GM03348 (cell line): ENCODE results near the gene SMARCA2.

Experiments used
- DNase-seq: peaks from one replicate; pipeline ENCODE4 v3.0.0; 2012; ENCODE audit warnings: low spot score

The SMARCA2 gene

DNA sequence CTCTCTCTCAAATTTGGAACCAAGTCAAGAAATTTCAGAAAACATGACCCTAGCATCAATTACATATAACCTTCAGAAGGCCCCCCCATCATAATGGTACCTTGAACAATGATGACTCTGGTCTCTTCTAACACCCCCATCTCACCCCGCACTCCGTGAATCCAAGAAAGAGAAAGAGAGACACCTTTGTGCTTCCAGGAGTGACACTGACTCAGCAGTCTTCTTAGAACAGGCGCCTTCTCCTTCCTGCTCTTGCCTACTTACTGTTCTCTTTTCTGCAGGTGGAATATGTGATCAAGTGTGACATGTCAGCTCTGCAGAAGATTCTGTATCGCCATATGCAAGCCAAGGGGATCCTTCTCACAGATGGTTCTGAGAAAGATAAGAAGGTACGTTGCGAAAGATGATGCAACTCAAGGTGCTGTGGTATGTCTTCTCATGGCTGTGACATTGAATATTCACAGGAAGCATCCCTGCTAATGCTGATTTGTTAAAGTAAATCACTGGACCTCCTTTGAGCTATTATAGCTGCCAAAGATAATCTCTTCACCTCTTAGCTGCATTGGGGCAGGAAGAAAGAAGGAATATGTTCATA, 81.3 kb downstream of the SMARCA2 start:
- DNase-seq: no peak

DNA sequence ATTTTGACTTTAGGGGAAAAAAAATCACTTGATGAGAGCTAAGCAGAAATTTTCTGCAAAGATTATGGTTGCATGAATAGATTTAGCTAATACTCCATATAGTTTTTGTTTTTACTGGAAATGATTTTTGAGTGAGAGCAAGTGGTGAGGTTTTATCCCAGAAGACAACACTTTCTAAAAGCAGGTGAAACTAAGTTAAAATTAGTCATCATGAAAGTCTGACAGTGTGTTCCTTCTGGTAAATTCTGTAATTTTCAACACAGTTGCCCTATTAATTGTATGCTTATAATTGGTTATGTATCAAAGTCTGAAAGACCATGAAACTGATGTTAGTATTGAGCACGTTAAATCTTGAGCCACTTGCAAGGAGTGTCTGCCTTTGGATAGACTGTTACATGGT, 91.5 kb downstream of the SMARCA2 start:
- no peak for DNase-seq

DNA sequence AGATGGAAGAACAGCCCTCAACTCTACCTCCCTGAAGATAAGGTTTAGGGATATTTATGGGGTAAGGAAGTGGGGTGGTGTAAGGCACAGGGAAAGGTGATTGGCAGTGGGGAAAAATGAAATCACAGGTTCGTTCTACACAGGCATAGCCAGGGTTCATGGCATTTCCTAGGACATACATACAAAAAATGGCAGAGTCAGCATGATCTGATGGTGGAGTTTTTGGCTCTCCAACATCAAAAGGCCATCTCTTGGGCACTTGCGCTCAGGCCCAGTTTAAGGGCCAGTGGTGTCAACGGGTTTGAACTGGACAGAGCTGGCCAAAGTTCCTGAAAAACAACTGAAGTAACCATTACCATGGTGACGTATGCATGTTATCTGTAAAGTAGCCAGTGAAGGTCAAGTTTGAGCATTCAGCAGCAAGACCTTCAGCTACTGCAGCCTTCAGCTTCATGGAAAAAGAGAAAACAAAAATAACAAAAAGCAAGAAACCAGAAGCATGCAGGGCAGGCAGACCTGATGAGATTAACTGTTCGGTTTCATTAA, 92.8 kb downstream of the SMARCA2 start:
- no peak for DNase-seq

DNA sequence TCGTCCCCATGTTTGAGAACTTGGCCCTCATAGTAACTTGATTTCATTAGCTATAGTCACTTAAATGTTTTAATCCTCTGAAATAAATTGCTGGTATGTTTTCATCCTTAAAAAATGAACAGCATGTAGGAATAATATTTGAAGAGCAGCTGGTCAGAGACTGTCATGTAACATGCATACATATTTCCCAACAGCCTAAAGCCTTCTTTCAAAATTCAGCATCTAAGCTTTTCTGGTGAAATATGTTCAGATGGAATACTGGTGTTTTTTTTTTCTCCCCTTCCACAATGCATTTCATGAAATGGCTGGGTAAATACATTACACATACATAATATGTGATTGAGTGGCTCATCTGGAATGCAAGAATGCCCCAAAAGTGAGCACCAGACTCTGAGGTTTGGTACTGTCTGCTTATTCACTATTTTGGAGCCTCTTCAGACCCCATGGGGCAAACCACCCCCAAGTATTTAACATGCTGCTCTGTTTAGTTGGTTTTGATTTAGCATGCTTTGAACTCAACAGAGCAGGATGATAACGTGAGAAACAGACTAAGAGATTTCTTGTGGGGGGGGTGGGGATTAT, 94.0 kb downstream of the SMARCA2 start:
- DNase-seq: peak; percentile 64

DNA sequence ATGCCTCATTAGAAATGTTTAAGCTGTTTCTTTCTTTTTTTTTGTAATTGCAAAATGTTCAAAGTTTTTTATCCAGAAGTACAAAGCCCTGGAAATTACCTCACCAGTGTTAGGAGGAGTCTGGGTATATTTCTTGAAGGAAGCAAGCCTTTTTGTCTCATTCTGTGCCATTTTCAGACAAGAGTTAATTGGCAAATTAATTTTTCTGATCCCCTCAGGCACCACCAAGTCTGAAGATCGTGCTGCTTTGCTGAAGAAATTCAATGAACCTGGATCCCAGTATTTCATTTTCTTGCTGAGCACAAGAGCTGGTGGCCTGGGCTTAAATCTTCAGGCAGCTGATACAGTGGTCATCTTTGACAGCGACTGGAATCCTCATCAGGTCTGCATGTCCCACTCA, 94.9 kb downstream of the SMARCA2 start:
- no peak for DNase-seq

DNA sequence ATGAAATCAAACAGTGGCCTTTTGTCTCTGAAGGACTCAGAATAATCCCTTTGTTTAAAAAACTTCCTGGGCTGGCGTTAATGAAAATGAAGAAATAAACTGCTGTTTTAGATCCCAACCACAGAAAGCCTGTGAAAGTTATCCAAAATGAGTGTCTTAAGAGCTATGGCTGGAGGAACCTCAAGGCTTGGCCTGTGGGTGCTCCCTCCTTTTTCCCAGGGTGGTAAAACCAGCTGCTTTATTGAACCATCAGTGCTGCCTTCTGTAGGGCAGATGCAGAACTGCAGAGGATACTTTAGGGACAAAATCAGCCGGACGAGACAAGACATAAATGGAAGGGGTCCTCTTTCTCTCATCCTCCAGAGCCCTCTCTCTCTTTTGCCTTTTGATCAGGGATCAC, 100.9 kb downstream of the SMARCA2 start:
- DNase-seq: peak; percentile 13

DNA sequence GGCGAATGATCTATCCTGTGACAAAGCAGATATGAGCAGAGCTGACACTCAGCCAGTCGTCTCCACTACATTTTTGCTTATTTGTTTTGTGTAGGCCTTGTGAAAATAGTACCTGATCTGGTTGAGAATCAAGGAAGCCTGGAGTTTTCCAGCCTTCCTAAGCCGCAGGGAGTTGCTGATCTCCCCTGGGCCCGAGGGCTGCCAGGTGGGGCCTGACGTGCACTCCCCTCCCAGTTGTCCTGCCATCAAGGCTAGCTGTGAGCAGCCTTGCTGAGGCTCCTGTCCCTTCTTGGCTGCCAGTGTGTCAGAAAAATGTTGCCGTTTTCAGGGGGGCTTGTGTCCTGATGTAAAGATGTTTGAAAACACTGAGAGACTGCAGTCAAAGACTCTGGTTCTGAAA, 102.4 kb downstream of the SMARCA2 start:
- no peak for DNase-seq

DNA sequence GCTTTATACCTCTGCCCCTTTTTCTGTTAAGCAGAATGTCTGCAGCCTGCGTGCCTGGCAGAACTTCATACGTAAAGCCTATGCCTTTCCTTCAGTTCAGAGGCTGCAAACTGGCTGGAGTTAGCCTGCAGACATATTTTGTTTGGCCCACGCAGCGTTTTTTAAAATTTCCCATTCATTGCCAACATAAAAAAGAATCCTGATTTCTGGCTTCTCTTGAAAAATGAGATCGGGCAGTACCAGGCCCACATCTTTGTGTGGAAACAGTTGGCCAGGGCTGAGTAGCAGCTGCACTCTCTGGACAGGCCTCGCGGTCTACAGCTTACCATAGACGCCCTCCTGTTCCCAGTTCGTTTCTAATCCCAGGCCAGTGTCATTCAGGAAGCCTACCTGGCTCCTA, 104.4 kb downstream of the SMARCA2 start:
- DNase-seq: no peak

DNA sequence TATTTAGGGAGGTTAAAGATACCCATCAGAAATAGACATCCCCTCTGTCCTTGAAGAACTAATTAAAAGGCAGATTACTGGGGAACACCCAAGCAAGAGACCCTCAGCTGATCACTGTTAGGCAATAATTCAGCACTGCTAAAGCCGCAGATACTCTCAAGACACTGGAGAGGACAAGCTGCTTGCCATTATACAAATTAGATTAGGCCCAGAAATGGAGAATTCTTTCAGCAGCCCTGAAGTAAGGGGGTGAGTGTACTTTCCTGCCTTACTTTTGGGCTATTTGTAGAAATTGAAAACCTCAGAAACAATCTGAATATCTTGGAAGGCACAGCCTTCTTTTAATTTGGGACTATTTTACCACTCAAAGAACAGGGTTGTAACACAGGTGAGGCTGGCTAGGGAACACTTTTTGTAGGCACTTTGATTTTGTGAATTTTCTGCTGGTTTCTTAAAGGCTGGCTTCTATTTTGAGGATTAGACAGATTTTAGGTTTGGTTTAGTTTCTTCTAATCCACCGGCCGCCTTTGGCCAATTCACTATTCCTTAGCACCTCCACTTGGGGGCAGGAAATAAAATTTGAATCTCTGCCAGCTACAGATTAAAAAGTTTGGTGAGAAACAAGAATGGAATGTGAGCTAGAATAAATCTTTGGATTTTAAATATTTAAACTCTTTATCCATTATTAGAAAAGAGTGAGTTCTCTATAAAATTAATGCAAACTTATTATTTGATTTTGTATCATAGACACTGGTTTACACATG, 106.0 kb downstream of the SMARCA2 start:
- peak; percentile 47 for DNase-seq

DNA sequence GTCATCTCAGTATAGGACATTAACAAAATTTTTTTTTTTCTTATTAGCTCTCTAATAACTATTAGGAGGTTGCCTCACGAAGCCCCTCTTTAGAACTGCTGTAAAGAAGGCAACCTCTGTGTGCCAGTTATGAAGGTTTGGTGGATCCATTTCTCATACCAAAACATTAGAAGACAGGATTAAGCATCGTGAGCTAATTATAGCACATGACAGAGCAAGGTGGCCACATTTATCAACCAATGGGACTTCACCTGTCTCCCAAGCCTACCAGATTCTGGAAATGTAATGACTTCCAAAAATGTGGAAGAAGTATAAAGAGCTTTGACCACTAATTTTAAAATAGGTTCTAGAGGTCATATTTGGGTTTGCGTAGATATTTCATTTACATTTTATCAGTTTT, 107.2 kb downstream of the SMARCA2 start:
- DNase-seq: no peak

DNA sequence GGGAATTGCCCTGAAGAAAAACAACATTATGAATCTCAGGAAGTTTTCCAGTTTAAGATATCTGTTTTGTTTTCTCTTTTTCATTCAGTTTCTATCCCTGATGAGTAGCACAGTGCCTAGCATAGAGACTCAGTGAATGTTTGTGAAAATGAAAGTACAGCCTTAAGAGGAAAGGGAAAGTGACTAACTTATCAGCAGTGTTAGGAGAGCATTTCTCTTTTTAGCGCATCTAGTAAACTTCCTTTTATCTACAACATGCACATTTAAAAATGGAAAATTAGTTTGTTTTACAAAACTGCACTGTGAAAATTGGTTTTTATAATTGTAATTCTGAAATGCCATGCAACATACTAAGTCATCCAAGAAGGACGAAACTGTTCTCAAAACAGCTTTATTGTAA, 110.8 kb downstream of the SMARCA2 start:
- no peak for DNase-seq

DNA sequence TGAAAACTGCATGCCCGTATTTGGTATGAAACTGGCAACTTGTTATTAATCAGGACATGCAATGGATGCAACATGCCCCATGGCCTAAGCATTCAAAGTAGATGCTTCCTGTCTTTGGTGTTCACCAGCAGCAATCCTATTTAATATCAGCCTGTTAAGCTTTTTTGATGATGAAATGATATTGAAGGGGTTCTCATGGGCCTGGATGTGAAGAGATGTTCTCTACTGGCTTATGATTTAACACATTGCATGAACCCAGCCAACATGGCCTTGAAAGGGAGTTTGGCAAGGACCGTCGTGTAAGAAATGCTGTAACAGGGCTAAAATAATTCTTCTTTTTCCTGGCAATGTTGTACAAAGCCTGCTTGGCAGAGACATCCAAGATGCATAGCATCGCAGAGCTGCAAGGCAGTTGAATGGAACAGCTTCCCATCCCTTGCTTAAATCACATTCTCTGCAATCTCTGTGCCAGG, 111.2 kb downstream of the SMARCA2 start:
- DNase-seq: peak; percentile 38

DNA sequence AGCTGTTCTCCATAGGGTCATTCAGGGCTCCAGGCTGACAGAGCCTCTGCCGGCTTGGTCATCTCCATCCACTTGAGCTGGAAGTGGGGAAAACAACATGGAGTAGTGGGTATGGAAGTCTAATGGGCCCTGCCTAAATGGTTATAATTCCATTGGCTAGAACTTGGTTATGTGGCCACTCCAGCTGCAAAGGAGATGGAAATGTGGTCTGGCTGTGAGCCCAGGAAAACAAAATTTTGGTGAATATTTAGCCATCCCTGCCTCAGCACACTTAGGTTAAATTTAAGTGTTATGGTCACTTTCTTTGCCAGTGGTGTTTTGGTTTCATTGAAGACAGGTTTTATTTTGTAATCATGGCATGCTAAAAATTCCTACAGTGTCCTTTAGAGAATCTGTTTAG, 112.3 kb downstream of the SMARCA2 start:
- DNase-seq: peak; percentile 52

DNA sequence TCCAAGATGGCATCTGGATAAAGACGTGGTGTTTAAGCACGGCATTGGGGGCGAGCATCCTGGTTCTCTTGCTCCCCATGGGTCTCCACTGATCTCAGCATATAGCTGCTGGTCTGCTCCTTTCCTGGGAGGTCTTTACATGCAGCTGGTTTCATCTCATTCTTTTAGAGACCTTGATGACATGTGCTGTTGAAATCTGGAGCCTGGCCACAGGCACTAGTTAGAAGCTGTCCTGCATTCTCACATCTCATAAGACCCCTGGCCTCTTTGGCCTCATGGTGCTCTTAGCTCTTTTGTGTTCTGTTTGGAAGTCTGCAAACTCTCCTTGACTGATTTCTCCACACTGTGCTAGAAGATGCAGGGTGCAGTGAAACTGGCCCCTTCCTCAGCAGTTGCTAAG, 113.0 kb downstream of the SMARCA2 start:
- DNase-seq: no peak

DNA sequence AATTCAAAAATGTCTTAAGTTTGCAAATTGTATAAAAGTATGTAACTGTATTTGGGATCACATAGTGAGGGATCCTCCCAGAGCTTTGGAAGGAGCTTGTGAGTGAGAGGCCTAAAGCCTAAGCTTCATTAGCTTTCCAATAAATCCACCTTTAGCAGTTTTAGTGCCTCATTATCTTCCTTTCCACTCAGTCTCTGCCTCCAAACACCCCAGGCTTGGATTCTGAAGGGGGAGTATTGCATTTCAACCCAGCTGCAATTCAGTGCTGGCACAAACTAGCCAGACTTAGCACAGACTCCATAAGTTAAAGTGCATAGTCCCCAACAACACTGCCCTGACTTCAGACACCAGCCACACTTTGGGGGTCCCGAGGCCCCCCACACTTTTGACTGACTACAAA, 113.5 kb downstream of the SMARCA2 start:
- DNase-seq: no peak

DNA sequence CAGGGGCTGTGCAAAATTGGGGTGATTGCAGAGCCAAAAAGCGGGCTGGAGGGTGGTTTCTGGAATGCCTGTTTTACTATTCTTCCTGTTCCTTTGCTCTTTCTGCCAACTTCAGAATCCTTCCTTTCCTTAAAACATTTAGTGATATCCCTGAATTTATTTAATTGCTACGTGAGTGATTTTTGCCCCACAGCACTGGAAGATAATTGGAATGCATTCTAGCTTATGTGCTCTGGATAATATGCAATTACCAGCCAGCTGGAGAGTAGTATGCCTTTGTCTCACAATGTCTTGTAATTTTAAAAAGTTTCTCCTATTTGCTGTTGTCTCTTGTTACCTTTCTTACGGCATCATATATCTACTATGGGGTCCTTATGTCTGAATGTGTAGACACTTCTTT, 115.8 kb downstream of the SMARCA2 start:
- no peak for DNase-seq

DNA sequence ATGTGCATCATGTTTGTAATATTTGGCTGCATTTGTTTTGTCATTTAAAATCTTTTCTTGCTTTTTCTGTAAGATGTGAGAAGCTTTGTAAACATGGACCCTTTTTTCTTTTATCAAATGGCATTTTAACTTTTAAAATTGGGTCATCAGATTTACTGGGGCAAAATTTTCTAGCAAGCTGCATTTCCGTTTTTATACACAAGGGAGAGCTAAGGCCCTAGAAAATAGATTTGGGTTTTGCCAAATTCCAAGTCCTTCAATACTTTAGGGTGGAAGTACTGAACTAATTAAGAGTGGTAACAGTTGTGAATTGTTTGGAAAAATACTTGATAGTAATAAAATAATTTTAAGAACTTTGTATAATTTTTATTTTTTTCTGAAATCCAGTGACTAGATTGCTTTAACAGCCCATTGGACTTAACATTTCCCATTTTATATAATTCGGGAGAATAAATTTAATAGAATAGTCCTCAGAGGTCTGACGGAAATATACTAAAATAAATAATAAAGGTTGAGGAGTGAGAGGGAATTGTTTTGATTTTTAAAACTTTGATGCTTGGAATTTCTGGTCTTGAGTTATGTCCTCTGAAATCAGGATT, 117.4 kb downstream of the SMARCA2 start:
- DNase-seq: peak; percentile 68

DNA sequence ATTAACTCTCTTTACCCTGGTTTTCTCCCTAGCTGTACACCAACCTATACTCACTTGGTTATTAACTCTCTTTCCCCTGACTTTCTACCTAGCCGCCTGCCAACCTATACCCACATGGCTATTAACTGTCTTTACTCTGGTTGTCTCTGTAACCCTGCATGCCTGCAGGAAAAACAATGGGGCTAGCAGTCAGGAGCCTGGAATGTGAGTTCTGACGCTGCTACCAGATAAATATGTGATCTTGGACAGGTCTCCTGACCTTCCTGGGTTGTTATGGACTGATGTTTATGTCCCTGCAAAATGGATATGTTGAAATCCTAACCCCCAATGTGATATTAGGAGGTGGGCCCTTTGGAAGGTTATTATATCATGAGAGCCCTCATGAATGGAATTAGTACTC, 119.2 kb downstream of the SMARCA2 start:
- no peak for DNase-seq

DNA sequence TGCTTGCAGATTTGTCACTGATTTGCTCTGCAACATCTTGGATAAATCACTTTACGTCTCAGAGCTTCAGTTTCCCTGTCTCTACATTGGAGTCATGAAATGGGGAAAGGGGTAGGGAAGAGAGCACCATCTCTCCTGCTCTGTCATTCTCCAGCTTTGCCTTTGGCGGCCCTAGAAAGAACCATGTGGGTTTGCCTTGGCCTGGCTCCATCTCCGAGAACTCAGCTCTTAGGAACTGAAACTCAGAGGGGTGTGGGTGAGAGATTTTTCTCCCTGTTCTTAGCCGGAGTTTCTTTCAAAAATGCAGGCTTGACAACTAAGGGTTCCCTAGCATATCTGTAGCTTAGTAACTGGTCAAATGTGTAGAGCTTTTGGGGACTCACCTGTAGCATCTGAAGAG, 123.5 kb downstream of the SMARCA2 start:
- no peak for DNase-seq

DNA sequence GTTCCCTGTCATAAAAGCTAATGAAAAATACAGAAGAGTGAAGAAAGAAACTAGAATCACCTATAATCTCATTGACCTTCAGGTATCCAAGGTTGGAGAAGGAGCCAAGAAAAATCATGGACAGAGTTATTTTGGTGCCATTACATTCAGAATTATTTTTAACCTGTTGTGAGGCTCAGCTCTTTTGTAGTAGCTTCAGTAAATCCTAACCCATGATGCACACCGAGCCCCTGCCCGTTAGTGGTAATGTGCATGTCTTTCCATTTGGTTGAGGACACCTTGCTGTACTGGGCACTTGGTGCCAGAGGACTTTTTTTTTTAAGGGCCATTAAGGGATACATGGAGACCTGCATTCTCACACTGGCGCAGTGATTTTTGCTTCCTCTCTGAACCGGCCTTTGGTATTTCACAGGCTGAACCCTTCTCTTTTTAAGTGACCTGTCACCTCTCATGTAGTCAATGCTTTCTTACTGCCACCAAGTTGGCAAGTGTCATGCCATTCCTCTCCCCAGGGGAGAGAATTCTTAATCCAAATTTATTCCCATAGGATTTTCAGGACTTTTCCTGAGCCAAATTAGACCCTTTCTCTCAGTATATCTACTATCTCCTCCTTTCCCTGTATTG, 125.6 kb downstream of the SMARCA2 start:
- no peak for DNase-seq

DNA sequence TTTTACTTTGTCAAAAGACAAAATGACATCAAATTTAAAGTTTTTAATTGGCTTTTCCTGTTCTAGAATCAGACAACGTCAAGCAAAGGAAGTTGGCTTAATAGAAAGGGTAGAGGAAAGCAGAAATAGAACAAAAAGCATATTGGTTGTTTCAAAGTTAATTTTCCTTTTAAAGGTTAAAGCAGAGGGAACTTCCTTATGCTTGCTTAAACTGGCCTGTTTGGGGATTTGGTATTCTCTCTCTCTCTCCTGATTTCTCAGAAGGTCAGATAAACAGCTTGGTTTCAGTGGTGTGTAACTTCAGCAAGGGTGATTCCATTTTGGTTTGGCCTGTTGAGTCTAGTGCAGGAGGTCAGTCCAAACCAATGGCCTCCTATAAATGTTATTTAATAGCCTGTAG, 127.1 kb downstream of the SMARCA2 start:
- no peak for DNase-seq

DNA sequence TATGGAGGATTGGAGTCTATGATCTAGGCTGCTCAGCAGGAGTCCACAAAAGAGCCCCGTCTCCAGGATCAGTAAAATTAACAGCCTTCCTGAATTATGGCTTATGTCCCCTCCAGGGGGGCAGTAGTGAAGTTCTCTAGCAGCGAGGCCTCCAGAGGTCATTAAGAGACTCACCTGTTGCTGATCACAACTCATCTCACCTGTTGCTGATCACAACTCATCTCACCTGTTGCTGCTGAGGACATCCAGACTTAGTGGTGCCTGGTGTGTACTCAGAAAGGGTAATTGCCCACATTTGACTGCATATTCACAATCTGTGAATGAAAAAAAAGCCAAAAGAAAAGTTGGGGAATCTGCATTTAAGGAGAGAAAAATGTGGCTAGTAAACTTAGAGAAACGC, 129.5 kb downstream of the SMARCA2 start:
- no peak for DNase-seq
